Fibroblast of peridontal ligament (primary cell): ENCODE data around the gene CFAP46.
"Not testable (repeated sequence)": the region's sequence is repeated elsewhere in the genome, so short reads cannot be mapped to it uniquely, and the experiment has no call there.

ENCODE experiments used
- DNase-seq: peaks from one replicate; pipeline ENCODE4 v3.0.0-alpha.2; 2010; ENCODE audit errors: extremely low read depth

The CFAP46 gene

GRCh38 chr10:132843276-132843675 is 99.1 kb downstream of the CFAP46 start:
- DNase-seq = not testable (repeated sequence)

- DNase-seq = no peak
Observed at GRCh38 chr10:132842397-132842796, 100.0 kb downstream of the CFAP46 start.

DNA sequence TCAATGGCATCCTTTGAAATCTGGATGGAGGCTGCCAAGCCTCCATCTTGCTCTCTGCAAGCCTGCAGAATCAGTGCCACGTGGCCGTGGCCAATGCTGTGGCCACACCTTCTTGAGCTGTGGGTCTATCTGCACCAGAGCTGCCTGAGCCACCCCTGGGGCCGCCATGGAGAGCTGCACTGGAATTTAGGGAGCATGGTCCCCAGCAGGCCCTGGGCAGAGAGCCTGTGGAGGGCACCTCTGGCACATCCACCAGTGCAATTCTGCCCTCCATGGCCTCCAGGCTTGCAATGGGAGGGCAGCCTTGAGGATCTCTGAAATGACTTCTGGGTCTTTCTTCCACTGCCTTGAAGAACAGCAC is 100.8 kb downstream of the CFAP46 start:
- DNase-seq = no peak

GRCh38 chr10:132840698-132841614 is 101.4 kb downstream of the CFAP46 start:
- DNase-seq = no peak

- no peak for DNase-seq
Observed at GRCh38 chr10:132839061-132839460, 103.3 kb downstream of the CFAP46 start.

DNA sequence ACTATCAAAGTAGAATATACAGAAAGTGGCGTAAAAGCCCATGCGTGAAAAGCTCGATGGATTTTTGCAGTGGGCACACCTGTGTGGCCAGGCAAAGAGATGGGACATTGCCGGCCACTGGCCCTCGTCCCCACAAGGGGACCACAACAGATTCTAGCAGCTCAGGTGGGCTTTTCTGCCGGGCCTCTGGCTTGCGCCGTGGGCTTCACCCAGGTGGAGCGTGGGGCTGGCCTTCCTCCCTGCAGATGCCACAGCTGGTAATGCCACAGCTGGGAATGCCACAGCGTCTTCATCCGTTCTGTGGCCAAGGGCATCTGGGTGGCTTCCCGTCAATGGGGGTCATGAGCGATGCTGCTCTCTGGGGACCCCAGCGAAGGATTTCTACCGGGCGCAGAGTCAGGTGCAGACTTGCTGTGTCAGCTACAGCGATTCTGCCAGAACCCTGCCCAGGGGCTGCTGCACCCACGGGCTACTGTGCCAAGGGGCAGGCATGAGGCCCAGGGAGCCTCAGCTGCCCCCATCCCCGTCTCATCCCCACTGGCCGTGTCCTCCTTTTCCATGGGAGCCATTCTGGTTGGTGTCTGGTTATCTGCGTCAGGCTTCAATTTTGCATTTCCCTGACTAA is 103.9 kb downstream of the CFAP46 start:
- no peak for DNase-seq

DNA sequence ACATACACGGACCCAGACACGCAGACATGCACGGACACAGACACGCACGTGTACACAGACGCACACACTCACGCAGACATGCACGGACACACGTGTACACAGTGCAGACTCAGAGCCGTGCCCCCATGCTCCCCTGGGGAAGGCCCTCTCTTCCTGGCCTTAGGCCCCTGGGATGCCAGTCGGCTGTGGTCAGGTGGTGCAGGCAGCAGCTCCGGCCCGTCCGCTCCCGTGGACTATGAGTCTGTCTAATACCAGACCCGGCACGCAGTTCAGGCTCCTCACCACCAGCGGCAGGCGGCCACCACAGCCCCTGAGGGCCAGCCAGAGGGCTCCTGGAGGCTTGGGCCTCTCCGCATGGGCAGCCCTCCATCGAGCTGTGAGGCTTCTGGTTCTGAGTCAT is 104.5 kb downstream of the CFAP46 start:
- no peak for DNase-seq

GRCh38 chr10:132836832-132837540 is 105.4 kb downstream of the CFAP46 start:
- peak; percentile 9 for DNase-seq

GRCh38 chr10:132836248-132836831 is 106.0 kb downstream of the CFAP46 start:
- DNase-seq = no peak

- DNase-seq = no peak
Observed at GRCh38 chr10:132835848-132836233, 106.5 kb downstream of the CFAP46 start.

DNA sequence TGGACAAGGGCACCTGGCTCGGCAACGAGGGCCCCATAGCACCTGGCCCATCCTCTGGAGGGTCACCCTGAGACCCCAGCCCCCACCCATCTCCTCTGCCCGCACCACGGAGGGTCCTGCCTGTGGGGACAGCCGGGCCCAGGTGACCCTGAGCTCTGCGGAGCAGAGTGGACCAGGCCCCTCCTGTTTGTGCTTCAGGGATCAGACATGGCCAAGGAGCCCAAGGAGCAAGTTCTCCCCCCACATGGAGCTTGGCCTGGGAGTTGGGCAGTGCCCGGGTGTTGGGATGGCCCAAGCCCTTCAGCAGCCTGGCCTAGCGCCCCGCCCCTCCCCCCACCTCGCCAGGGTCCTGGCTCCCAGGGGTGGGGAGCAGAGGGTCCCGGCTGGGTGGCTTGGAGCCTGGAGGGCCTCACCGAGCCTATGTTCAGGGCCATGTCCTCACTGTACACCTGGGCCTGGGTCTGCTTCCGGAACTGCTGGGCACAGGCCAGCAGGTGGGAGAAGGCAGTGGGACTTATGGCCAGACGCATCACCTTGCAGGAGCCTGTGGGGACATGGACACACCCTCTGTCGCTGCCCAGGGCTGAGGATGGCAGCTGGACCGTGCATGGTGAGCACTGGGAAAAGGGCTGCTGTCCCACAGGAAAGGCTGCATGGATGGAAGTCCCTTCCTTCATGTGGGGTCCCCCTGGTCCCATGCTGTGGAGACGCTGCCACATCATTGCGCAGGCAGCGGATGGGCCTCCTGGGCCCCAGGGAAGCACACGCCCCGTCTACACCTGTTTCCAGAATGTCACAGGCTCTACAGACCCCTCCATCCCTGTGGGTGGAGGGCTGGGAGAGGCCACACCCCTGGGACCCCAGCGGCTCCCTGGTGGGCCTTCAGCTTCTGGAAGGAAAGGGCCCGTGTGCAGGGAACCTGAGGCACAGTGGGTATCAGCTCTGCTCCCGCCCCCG is 107.2 kb downstream of the CFAP46 start:
- DNase-seq = no peak

DNA sequence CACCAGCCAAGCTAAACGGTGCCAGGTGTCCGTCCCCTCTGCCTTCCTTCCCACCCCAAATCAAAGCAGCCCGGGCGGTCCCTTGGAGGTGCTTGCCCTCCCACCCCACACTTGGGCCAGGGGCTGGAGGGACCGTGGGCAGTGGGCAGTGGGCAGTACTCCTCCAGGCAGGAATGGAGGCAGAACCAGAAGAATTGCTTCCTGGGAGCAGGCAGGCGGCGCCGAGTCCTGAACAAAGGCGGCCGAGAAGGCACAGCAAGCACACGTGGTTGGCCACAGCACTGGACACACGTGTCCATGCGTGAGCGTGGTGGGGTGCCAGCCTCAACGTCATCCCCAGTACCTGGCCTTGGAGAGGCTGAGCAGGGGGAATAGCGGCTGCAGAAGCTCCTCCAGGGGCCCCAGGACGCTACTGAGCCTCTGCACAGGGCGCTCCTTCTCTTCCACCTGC is 108.0 kb downstream of the CFAP46 start:
- no peak for DNase-seq

DNA sequence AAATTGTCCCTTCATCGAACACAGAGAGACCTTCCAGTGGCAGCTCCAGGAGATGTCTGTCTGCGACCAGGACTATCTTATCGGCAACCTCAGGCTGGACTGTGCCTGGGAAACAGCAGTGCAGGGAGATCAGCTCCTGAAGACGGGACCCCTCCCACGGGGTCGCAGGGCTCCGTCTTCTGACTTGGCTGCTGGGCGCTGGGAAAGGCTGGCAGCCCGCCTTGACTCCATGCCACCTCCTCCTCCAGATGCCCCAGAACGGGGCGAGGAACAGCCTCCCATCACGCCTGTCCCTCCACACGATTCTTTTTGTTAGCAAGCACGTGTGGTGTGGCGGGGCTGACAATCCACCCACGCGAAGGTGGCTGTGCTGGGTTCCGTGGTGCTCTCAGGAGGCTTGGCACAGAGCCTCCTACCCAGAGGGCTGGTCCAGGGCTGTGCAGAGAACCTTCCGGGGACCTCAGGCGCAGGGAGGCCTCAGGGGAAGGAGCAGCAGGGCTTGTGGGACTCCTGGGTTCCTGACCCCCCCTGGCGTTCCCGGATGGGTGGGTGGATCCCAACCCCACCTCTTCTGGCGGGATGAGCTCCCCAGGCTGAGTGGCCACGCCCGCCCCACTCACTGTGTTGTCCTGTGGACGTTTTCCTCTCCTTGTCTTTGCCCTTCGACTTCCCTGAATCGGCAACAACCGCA is 108.8 kb downstream of the CFAP46 start:
- no peak for DNase-seq

GRCh38 chr10:132832186-132832969 is 110.0 kb downstream of the CFAP46 start:
- no peak for DNase-seq

GRCh38 chr10:132829403-132829802 is 113.0 kb downstream of the CFAP46 start:
- DNase-seq = no peak

- DNase-seq = no peak
Observed at GRCh38 chr10:132828681-132829080, 113.7 kb downstream of the CFAP46 start.

GRCh38 chr10:132827861-132828539 is 114.4 kb downstream of the CFAP46 start:
- no peak for DNase-seq

DNA sequence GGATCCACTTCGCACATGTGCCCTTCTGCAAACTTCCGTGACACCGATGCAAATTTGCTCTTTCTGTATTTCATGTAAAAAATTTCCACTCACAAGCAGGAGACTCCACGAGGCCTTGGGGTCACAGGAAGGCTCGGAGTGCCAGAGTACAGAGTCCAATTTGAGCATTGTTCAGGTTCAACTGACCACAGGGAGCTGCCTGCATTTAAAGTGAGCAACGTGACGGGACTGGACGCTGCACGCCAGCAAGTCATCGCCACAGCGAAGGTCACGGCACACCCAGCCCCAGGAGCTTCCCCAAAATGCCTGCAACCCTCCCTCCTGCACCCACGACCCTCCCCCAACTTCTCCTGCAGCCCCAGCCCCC is 115.0 kb downstream of the CFAP46 start:
- no peak for DNase-seq
